Hepatocyte (in vitro differentiated cells): ENCODE measurements around the gene TEX44. TPM values are rescaled to one million over a fixed set of nuclear protein-coding genes. Genes with fewer than 3 reads are reported as not detected.

Source experiments
- DNase-seq: peaks from one replicate; pipeline ENCODE4 v3.0.0-alpha.2; 2016; ENCODE audit warnings: low spot score
- H2AFZ ChIP-seq: fragments of 200-600 bp; sonication (generic); 2 replicates; pipeline ENCODE4 v1.6.0; 2016; ENCODE audit warnings: antibody characterized with exemption, mild to moderate bottlenecking
- H3K27ac ChIP-seq: fragments of 200-600 bp; sonication (generic); 2 replicates; pipeline ENCODE4 v1.5.1; 2016; ENCODE audit warnings: mild to moderate bottlenecking
- H3K27me3 ChIP-seq: fragments of 200-600 bp; sonication (generic); 2 replicates; pipeline ENCODE4 v1.6.1; 2016
- H3K36me3 ChIP-seq: fragments of 200-600 bp; sonication (generic); replicated peaks from 2 replicates; pipeline ENCODE4 v1.5.1; 2016; ENCODE audit warnings: low read depth; ENCODE audit not compliant: insufficient read depth
- H3K4me1 ChIP-seq: fragments of 200-600 bp; sonication (generic); 2 replicates; pipeline ENCODE4 v1.5.1; 2016; ENCODE audit warnings: mild to moderate bottlenecking, moderate library complexity; ENCODE audit not compliant: insufficient read depth
- H3K4me2 ChIP-seq: fragments of 200-600 bp; sonication (generic); 2 replicates; pipeline ENCODE4 v1.6.0; 2016
- H3K4me3 ChIP-seq: fragments of 200-600 bp; sonication (generic); 2 replicates; pipeline ENCODE4 v1.5.1; 2016; ENCODE audit warnings: mild to moderate bottlenecking
- H3K79me2 ChIP-seq: fragments of 200-600 bp; sonication (generic); 2 replicates; pipeline ENCODE4 v1.6.0; 2017; ENCODE audit warnings: mild to moderate bottlenecking
- H3K9me2 ChIP-seq: fragments of 200-600 bp; sonication (generic); replicated peaks from 2 replicates; pipeline ENCODE4 v1.6.0; 2017; ENCODE audit warnings: mild to moderate bottlenecking; ENCODE audit not compliant: insufficient read depth
- H3K9me3 ChIP-seq: fragments of 200-600 bp; sonication (generic); 2 replicates; pipeline ENCODE4 v1.5.1; 2016; ENCODE audit warnings: low read depth, mild to moderate bottlenecking
- H4K20me1 ChIP-seq: fragments of 200-600 bp; sonication (generic); 2 replicates; pipeline ENCODE4 v1.6.0; 2016; ENCODE audit warnings: mild to moderate bottlenecking; ENCODE audit not compliant: insufficient read depth, poor library complexity, severe bottlenecking
- CTCF ChIP-seq: fragments of 200-600 bp; sonication (generic); IDR thresholded peaks from 2 replicates; pipeline ENCODE4 v1.5.1; 2016; ENCODE audit warnings: antibody characterized with exemption, mild to moderate bottlenecking; ENCODE audit not compliant: poor library complexity
- EZH2 ChIP-seq: fragments of 200-600 bp; sonication (generic); IDR thresholded peaks from 2 replicates; pipeline ENCODE4 v1.6.1; 2016; ENCODE audit warnings: antibody characterized with exemption, mild to moderate bottlenecking, borderline replicate concordance
- EZH2phosphoT487 ChIP-seq: fragments of 200-600 bp; sonication (generic); IDR thresholded peaks from one replicate; pipeline ENCODE4 v1.6.1; 2018; ENCODE audit warnings: antibody characterized with exemption, mild to moderate bottlenecking, low read depth, moderate library complexity; ENCODE audit not compliant: unreplicated experiment, severe bottlenecking
- WGBS: methylation state at CpG from one replicate; pipeline ENCODE4 v1.1.6; 2016; ENCODE audit warnings: low lambda C conversion rate; ENCODE audit errors: missing lambda C conversion rate; 5-methylcytosine and 5-hydroxymethylcytosine counted together
- polyA plus RNA-seq: library from polyadenylated mRNA; unstranded; fragments of >200 nt; fragmentation: Nextera tagmentation; extraction: Ambion mirVana; gene quantifications from 2 replicates; pipeline ENCODE4 v1.2.1, GENCODE V29; 2016
- total RNA-seq: library from RNA; depleted of rRNA; stranded (reverse); fragments of >200 nt; gene quantifications from 2 replicates; pipeline ENCODE4 v1.2.3, GENCODE V29; 2014

The TEX44 gene
- total RNA-seq: not detected in 2 replicates
- not detected in 2 replicates for polyA plus RNA-seq

- Histone ChIP-seq H4K20me1 (no peaks in the 10 kb centered on the region), H2AFZ (no peak within 1 kb of the TSS), H3K27me3 (no peaks in the 10 kb centered on the region), H3K27ac (no peak within 1 kb of the TSS), H3K9me3 (no peaks in the 10 kb centered on the region), H3K36me3 (no peaks in the 10 kb centered on the region), H3K4me2 (no peak within 1 kb of the TSS), H3K79me2 (no peaks in the 10 kb centered on the region), H3K4me3 (no peak within 1 kb of the TSS), H3K4me1 (no peaks in the 10 kb centered on the region), H3K9me2 (no peaks in the 10 kb centered on the region)
- 94% methylated on average over 6 of the region's 6 CpGs for WGBS
- no peak for DNase-seq
- TF ChIP-seq EZH2 (no peak), EZH2phosphoT487 (no peak), CTCF (no peak)
Measured at GRCh38 chr2:231592636-231593145, at the start of gene TEX44. Gene TEX44 (plus strand): TSS chr2:231592864. CDS start chr2:231592952, 88 bp downstream.

GRCh38 chr2:231545105-231545902, 47.4 kb upstream of the TEX44 start:
- Histone ChIP-seq H3K9me3 (no peaks in the 10 kb centered on the region), H3K36me3 (no peaks in the 10 kb centered on the region), H3K79me2 (no peaks in the 10 kb centered on the region), H4K20me1 (no peaks in the 10 kb centered on the region), H3K4me1 (no peaks in the 10 kb centered on the region), H3K27ac (peak overlapping the region; percentile 27), H2AFZ (no peak overlapping the region), H3K4me2 (no peak overlapping the region), H3K4me3 (no peak overlapping the region), H3K27me3 (no peaks in the 10 kb centered on the region), H3K9me2 (no peaks in the 10 kb centered on the region)
- no peak for DNase-seq
- TF ChIP-seq EZH2 (no peak), EZH2phosphoT487 (no peak), CTCF (no peak)
- WGBS: 77% methylated on average over 14 of the region's 14 CpGs

- Histone ChIP-seq H3K36me3 (no peaks in the 10 kb centered on the region), H3K9me2 (no peaks in the 10 kb centered on the region), H3K4me1 (no peaks in the 10 kb centered on the region), H3K27me3 (no peaks in the 10 kb centered on the region), H3K27ac (no peak overlapping the region), H3K4me3 (no peak overlapping the region), H3K4me2 (no peak overlapping the region), H4K20me1 (no peaks in the 10 kb centered on the region), H3K79me2 (no peaks in the 10 kb centered on the region), H3K9me3 (no peaks in the 10 kb centered on the region), H2AFZ (no peak overlapping the region)
- TF ChIP-seq CTCF: no peak
- TF ChIP-seq EZH2: no peak
- no peak for TF ChIP-seq EZH2phosphoT487
- DNase-seq: no peak
- 87% methylated on average over 13 of the region's 13 CpGs for WGBS
Measured at GRCh38 chr2:231546014-231546715, 46.5 kb upstream of the TEX44 start.
